HTERT RPE-1 (cell line): Measurements from ENCODE around the gene XCR1.
"Not testable (repeated sequence)": the region's sequence is repeated elsewhere in the genome, so short reads cannot be mapped to it uniquely, and the experiment has no call there.

Experiments used
- in situ Hi-C: fragments of 300-500 bp; cut with MboI; formaldehyde crosslinking; loops from 4 replicates; pipeline ENCODE4 v1.14.3; 2020; ENCODE audit warnings: low sequenced_read_pairs

XCR1 gene

DNA sequence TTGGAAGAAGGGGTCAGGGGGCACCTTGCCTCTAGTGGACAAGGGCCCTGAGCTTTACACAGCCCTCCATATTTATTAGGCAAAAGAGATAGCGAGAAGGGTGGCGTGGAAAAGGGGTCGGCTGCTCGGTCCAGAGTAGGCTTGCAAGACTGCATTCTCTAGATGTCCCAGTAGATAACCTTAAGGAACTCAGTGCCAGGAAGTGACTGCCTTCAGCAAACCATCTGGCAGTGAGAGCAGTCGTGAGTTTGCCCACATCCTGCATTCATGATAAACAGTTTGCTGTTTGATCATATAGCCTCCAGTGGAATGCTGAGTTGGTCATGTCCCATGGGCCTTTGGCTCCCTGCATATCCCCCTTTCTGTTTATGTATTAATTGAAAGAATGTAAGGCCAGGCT, 18.9 kb upstream of the XCR1 start:
- in situ Hi-C loops, result not testable (repeated sequence)

DNA sequence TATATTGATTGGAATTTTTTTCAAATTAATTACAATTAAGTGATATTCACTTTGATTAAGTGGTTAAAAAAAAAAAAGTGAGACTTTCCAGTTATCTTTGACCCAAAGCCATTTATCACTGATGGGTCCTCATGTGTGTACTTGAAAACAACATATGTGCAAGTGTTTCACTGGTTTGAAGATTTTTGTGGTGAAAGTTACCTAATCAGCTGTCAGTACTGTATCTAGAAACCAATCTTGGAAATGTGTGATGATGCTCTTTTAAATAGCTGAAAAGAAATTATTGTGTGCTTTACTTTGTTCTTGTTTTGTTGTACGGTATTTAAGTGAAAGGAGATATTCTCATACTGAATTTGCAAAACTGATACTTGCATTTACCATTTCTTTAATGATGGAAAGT, 11.6 kb upstream of the XCR1 start:
- in situ Hi-C loops, result no loop called here

DNA sequence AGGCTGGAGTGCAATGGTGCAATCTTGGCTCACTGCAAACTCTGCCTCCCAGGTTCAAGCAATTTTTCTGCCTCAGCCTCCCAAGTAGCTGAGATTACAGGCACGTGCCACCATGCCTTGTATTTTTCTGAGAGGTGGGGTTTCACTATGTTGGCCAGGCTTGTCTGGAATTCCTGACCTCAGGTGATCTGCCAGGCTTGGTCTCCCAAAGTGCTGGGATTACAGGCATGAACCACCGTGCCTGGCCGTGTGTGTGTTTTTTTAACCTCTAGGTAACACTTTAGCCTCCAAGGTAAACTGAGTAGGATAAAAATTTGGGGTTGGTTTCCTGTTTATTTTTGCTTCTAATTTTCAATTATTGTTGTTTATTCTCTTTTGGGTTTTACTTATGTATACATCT, 10.8 kb upstream of the XCR1 start:
- in situ Hi-C loops, result not testable (repeated sequence)

DNA sequence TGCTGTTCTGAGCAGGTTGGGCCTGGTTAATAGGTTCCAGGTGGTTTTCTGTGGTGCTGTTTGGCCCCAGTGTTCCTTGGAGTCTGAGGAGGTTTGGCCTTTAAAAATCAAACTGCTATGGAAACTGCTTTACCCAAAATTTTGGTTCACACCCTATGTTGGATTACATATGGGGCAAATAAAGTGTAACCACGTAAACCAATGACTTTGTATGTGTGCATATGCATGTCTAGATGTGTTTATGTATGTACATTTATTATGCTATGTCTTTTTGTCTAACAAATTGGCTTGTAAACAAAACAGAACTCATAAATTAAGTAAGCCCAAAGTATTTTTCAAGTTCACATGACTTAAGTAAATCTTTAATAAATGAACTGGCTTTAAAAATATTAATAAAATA, 8.9 kb upstream of the XCR1 start:
- in situ Hi-C loops, result no loop called here

DNA sequence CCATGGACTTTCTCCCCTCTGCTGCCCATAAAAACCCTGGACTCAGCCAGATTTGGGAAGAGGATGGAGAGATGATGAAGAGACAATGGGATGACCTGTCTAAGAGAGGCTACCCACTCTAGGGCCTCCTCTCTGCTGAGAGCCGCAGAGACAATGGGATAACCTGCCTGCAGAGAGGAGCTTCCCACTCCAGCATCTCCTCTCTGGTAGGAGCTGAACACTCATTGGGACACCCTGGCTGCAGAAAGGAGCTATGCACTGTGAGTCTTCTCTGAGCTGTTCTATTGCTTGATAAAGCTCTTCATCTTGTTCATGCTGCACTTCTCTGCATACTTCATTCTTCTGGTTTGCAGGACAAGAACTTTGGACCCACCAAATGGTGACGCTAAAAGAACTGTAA, 4.5 kb upstream of the XCR1 start:
- in situ Hi-C loops, result no loop called here

DNA sequence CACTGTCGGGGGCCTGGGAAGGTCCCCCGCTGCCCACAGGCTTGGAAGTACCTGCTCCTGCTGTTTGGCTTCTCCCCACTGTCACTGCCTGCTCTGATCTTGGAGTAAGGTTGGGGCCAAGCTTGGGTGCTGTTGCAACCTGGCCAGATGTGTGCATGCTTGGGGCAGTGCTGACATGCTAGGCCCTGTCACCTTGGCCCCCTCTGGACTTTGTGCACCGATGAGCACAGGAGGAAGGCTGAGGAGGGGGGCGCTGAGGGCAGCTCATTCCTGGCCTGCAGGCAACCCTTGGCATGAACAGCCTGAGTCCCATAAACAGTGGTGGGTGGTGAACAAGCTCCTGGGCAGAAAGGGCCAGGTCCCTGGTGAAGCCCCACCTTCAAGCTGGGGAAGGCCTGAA, 4.0 kb upstream of the XCR1 start:
- in situ Hi-C loops, result no loop called here

DNA sequence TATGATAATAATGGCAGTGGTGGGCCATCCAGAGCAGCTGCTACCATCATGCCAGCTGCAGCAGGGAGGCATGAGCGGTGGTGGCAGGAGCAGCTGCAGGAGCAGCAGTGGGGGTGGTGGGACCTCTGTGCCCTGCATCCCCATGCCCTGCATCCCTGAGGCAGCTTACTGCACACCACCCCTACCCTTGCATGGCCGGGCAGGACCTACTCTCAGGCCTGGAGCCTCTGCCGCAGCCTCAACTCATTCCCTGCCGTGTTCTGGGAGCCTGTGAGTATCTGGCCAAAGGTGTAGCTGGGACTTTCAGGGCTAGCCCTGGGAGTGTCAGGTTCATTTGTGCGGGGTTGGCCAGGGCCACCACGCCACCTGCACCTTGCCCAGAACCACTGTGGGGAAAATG, 3.3 kb upstream of the XCR1 start:
- in situ Hi-C loops, result no loop called here

DNA sequence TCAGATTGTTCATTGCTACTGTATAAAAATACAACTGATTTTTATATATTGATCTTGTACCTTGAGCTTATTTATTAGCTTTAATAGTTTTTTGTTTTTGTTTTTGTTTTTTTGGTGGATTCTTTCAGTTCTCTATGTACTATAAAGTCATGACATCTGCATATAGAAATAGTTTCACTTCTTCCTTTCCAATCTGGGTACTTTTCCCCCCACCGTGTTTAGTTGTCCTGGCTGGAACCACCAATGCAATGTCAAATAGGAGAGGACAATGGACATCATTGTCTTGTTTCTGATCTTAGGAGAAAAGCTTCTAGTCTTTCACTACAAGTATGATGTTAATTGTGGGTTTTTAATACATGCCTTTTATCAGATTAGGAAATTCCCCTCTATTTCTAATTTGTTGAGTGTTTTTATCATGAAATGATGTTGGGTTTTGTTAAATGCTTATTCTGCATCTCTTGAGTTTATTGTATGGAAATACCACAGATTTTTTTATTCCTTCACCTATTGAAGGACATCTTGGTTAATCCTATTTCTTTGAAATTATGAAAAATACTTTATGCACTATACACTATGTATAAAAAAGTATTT, 2.8 kb upstream of the XCR1 start:
- in situ Hi-C loops, result no loop called here

DNA sequence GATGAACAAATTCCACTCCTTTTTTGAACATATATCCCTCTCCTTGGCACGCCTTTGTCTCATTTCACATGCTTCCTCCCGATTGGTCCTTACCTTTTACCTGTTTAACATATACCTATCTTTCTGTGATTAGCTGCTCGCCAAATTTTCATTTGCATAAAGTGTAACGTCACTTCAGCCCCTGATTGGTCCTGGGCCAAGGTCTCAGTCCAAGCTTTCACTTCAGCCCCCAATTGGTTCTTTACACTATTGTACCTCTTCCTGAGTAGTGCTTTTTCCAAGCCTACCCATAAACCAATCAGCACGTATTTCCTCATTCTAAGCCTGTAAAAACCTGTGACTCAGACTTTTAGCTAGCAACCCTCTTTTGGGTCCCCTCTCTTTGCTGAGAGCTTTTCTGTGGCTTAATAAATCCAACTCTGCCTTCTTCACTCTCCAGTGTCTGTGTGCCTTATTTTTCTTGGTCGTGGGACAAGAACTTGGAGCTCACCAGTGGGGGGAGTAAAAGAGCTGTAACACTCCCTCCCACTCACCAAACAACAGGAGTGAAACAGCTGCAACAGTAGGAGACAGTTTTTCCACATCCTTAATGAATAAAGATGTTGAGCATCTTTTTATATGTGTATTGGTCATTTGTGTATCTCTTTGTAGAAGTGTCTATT, 584 bp upstream of the XCR1 start:
- in situ Hi-C loops, result no loop called here

DNA sequence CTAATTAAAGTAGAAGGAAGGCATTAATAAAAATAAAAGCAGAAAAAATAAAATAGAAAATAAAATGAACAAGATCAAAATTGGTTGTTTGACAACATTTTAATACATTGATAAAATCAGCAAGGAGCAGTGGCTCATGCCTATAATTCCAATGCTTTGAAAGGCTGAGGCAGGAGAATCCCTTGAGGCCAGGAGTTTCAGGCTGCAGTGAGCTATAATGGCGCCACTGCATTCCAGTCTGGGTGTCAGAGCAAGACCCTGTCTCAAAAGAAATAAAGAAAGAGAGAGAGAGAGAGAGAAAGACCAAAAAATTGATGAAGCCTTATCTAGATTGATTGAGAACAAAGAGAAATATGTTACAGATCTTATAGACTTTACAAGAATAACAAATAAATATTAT, 2.1 kb downstream of the XCR1 start:
- in situ Hi-C loops, result no loop called here

DNA sequence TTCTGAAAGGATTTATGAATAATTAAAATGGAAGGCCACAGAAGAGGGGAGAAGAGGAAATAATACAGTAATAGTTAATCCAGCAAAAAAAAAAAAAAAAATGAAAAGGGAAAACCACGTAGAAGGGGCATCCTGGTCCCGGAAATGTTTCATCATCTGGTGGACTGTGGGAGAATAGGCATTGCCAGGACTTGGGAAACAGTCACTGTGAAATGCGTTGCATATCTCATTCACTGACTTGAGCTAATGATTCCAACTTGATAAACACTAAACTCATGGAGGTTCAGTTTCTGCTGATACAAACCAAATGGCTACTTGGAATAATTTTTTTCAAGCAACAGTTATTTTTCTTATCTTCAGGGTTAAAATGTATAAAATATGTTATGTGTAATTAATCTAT, 3.2 kb downstream of the XCR1 start:
- in situ Hi-C loops, result no loop called here

DNA sequence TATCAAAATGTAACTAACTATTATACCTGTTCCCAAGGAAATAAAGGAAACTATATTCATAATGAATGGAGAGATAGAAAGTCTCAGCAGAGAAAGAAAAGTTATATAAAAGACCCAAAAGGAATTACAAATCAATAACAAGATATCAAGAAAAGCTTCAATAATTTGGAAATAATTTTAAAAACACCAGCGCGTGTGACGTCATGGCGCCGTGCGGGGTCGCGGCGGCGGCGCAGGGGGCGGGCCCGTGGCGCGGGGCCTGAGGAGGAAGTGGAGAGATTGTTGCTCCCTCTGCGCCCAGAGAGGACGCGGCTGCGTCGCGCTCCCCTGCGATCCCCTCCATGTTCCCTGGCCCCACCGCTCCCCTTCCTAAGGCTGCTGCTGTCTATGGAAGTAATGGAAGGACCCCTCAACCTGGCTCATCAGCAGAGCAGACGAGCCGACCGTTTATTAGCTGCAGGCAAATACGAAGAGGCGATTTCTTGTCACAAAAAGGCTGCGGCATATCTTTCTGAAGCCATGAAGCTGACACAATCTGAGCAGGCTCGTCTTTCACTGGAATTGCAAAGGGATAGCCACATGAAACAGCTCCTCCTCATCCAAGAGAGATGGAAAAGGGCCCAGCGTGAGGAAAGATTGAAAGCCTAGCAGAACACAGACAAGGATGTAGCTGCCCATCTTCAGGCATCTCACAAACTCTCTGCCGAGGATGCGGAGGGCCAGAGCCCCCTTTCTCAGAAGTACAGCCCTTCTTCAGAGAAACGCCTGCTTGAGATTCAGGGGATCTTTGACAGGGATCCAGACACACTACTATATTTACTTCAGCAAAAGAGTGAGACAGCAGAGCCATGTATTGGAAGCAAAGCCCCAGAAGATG, 4.1 kb downstream of the XCR1 start:
- in situ Hi-C loops, result no loop called here

DNA sequence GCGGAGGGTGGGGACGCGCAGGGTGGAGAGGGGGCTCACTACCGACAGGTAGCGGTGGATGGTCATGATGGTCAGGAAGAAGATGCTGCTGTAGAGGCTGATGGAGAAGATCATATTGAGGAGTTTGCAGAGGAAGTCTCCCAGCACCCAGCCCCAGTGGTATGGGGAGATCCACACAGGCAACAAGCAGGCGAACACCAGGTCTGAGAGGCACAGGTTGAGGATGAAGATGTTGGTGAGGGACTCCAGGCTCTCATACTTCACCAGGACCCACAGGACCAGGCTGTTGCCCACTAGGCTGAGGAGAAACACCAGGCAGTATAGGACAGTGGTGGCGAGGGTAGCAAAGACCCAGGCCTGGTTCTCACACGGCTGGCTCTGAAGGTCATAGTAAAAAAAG, 5.8 kb downstream of the XCR1 start:
- in situ Hi-C loops, result no loop called here

DNA sequence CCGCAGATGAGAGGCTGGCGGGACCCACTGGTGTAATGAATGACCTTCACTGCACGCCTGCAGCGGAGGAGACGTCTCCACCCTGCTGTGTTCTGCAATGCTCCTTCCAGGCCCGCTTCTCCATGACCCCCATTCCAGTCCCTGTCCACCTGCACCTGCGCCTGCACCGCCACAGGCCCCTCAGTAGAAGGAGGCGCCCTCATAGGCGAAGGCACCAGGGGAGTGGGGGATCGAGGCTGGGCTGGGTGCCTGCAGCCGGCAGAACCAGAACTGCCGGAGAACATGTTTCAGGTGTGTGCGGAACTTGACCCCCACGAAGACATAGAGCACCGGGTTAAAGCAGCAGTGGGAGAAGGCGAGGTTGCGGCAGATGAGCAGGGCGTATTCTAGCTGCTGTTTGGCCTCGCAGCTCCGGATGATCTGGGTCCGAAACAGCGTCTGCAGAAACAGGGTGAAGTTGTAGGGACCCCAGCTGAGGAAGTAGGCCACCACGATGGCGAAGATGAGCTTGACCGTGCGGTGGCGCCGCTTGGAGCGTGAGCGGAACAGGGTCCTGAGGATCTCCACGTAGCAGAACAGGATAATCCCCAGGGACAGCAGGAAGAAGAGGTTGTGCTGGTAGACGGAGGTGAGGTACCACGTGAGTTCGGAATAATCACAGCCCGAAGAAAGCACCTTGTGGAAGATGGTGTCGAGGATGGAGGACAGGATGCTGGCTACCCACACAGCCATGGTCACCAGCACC, 6.3 kb downstream of the XCR1 start:
- in situ Hi-C loops, result no loop called here

DNA sequence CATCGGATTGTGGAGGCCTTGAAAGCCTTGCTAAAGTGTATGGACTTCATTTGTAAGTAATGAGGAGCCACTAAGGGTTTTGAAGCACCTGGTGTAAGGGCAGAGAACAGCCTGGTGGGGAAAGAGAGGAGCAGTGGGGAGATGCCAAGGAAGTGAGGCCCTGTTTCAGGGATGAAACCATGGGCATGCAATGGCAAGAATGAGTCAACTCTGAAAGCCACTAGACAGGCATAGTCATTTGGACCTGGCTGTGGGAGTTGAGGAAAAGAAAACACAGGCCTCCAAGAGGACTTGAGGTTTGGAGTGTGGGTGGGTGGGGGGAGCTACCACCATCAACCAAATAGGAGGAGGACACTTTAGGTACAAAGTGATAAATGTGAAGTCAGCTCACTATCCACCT, 7.6 kb downstream of the XCR1 start:
- in situ Hi-C loops, result no loop called here

DNA sequence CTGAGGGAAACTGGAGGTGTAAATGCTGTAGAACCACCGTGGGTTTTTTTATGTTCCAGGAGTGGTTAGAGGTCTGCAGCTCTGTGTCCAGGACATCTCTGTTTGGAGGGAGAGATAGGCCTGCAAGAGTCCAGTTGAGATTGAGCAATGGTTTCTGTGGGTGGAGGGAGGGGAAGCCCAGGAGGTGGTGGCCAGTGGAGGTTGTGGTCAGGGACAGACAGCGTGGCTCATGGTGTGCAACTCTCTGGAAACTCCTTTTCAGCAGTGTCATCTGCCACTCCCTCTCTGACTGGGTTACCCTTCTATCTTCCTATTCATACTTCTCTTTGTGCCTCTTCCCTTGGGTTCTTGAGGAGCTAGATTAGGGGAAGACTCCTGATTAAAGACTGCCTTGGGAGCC, 9.6 kb downstream of the XCR1 start:
- in situ Hi-C loops, result no loop called here

DNA sequence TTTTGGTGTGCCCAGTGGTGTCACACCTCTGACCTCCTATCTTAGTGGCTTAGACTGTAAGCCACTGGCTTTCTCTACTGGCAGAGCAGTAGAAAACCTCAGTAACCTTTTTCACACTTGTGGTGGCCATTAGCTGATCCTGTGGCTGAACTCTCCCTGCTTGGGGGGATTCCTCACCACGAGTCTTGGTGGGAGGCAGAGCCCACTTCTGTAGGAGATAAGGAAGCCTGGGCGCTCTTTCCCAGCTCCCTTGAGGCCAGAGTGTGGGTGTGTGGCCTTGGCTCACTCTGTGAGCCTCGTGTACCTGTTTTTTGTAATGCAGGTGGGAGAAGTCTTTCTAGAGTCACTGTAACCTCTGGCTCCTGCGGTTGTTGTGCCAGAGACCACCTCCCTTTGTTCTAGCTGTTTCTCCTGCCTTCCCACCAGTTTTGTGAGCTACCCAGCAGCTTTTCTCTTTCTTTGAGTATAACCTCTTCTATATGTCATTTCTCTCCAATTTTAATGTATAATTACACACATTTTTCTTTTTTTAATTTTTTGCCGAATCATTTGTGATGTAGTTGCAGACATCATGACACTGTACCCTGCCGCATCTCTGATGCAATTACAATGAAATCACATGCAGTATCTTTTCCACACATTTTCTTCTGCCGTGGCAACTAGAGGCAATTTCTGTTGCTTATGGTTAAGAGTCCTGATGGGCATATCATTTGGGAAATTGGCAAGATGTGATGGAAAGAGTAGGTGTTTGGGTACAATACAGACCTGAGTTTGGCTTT, 13.8 kb downstream of the XCR1 start:
- in situ Hi-C loops, result no loop called here

DNA sequence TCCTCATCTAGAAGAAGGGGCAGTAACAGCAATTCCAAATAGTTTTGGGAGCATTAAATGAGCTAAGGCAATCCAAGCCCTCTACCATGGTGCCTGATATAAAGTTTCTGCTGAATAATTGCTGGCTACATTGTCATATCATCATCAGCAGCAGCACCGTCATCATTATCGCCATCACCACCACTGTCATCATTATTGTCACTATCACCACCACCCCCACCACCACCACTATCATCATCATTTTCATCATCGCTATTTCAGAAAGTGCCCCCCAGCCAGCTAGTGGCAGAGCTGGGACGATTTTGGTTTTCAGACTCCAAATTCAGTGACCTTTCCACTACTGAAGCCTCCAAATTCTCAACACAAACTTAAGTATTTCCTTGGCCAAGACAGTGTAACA, 15.0 kb downstream of the XCR1 start:
- in situ Hi-C loops, result no loop called here

DNA sequence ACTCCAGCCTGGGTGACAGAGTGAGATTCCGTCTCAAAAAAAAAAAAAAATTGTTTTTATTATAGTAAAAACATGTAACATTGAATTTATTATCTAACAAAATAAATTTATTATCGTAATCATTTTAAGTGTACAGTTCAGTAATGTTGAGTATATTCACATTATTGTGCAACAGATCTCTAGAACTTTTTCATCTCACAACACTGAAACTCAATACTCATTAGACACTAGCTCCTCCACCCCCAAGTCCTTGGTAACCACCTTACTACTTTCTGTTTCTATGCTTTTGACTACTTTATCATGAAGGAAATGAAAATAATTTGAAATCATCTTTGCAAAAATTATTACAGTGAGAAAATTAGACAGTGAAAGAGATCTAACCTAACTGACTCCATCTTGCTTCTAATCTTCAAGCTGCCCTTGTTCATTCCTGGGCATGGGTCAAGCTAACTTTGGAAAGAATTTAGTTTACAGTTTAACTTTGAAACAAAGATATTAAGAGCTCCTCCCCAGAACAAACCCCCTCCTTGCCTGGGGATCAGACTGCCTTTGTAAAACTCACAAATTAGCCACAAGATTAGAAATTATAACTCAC, 16.7 kb downstream of the XCR1 start:
- in situ Hi-C loops, result no loop called here

DNA sequence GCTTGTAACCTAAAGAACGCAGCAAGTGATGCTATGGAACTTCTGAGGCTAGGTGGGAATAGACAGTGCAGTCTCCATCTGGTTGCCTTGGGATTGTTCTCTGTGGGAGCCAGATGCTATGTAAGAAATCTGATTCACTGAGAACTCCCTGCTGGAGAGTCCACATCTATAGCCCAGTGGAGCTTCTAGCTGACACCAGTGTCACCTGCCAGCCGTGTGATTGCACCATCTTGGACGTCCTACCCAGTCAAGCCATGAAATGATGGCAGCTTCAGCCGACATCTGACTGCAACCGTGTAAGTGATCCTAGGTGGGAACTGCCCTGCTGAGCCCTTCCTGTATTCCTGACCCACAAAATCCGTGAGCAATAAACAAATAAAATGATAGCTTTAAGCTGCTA, 19.2 kb downstream of the XCR1 start:
- in situ Hi-C loops, result no loop called here
